NCI-H82 (cell line): ENCODE data around the gene SCARB1.

ENCODE experiments used
- DNase-seq: peaks from one replicate; lab custom pipeline; 2025; lab: John Stamatoyannopoulos, UW

The SCARB1 gene

GRCh38 chr12:124862768-124863415, 772 bp downstream of the SCARB1 start:
- peak; percentile 81 for DNase-seq

- no peak for DNase-seq
Measured at GRCh38 chr12:124861898-124862676, 1.6 kb downstream of the SCARB1 start.

GRCh38 chr12:124861492-124861891, 2.2 kb downstream of the SCARB1 start:
- peak; percentile 76 for DNase-seq

- no peak for DNase-seq
Measured at GRCh38 chr12:124857921-124858461, 5.7 kb downstream of the SCARB1 start.

- no peak for DNase-seq
Measured at GRCh38 chr12:124856842-124857178, 6.9 kb downstream of the SCARB1 start.

GRCh38 chr12:124856132-124856841, 7.4 kb downstream of the SCARB1 start:
- DNase-seq, result peak; percentile 32

GRCh38 chr12:124855275-124855957, 8.2 kb downstream of the SCARB1 start:
- DNase-seq, result no peak

- no peak for DNase-seq
Measured at GRCh38 chr12:124854637-124855184, 9.0 kb downstream of the SCARB1 start.

GRCh38 chr12:124853781-124854636, 9.7 kb downstream of the SCARB1 start:
- DNase-seq, result no peak

- DNase-seq, result no peak
Measured at GRCh38 chr12:124852911-124853427, 10.7 kb downstream of the SCARB1 start.

GRCh38 chr12:124852329-124852831, 11.3 kb downstream of the SCARB1 start:
- no peak for DNase-seq

- DNase-seq, result no peak
Measured at GRCh38 chr12:124851342-124851741, 12.3 kb downstream of the SCARB1 start.

- DNase-seq, result no peak
Measured at GRCh38 chr12:124849382-124849781, 14.3 kb downstream of the SCARB1 start.

- no peak for DNase-seq
Measured at GRCh38 chr12:124848621-124849380, 14.9 kb downstream of the SCARB1 start.

GRCh38 chr12:124847113-124848074, 16.3 kb downstream of the SCARB1 start:
- no peak for DNase-seq

- DNase-seq, result peak; percentile 75
Measured at GRCh38 chr12:124844411-124845397, 19.0 kb downstream of the SCARB1 start.

GRCh38 chr12:124842800-124843510, 20.7 kb downstream of the SCARB1 start:
- no peak for DNase-seq
